Esophagus squamous epithelium (tissue), 5 donors: ENCODE measurements around the gene CDKN1B. TPM values are rescaled to one million over a fixed set of nuclear protein-coding genes. Genes with fewer than 3 reads are reported as not detected.

Experiments used
- DNase-seq: peaks from one replicate; lab custom pipeline; 2025; lab: John Stamatoyannopoulos, UW
- H3K27ac ChIP-seq, 4 donors: fragments of 200-600 bp; sonication (generic); one replicate each; pipeline ENCODE4 v1.5.1; 2016 to 2019; ENCODE audit warnings: mild to moderate bottlenecking in 1 of 4
- H3K27me3 ChIP-seq, 4 donors: fragments of 200-600 bp; sonication (generic); 1 replicate in 3 of 4; 2 replicates in 1 of 4; pipeline versions ENCODE4 v1.5.1 to v1.6.0; 2017 to 2021; ENCODE audit warnings: antibody characterized with exemption in 1 of 4
- H3K36me3 ChIP-seq, 3 donors: fragments of 200-600 bp; sonication (generic); one replicate each; pipeline ENCODE4 v1.5.1; 2016 to 2019
- H3K4me1 ChIP-seq, 3 donors: fragments of 200-600 bp; sonication (generic); one replicate each; pipeline ENCODE4 v1.5.1; 2017 to 2019
- H3K4me3 ChIP-seq, 4 donors: fragments of 200-600 bp; sonication (generic); 1 replicate in 3 of 4; 2 replicates in 1 of 4; pipeline ENCODE4 v1.5.1; 2016 to 2019; ENCODE audit warnings: mild to moderate bottlenecking in 2 of 4, moderate library complexity in 1 of 4
- H3K9me3 ChIP-seq, 3 donors: fragments of 200-600 bp; sonication (generic); one replicate each; pipeline ENCODE4 v1.5.1; 2016 to 2019
- CTCF ChIP-seq, 6 experiments: fragments of 450-650 bp in 4 of 6; fragments of 200-600 bp in 2 of 6; sonication (generic) in 2 of 6; IDR thresholded peaks; one replicate each; pipeline ENCODE4 v1.5.1; 2016 to 2019; ENCODE audit warnings: antibody characterized with exemption in 6 of 6, mild to moderate bottlenecking in 4 of 6, moderate library complexity in 4 of 6
- POLR2A ChIP-seq, 4 donors: fragments of 450-650 bp; IDR thresholded peaks; one replicate each; pipeline ENCODE4 v1.6.1; 2017; ENCODE audit warnings: antibody characterized with exemption in 4 of 4, mild to moderate bottlenecking in 4 of 4, moderate library complexity in 3 of 4
- WGBS, 2 donors: methylation state at CpG; one replicate each; pipeline ENCODE4 v1.1.5; 2018; 5-methylcytosine and 5-hydroxymethylcytosine counted together
- intact Hi-C: fragments of 100-400 bp; cut with DNase I; formaldehyde crosslinking; loops from one replicate; pipeline ENCODE4 v1.15.0; 2022
- small RNA-seq, 4 donors: library from RNA; depleted of rRNA; stranded (forward); fragments of <200 nt; gene quantifications; one replicate each; pipeline ENCODE3, GENCODE V24; 2016
- total RNA-seq, 4 donors: library from RNA; depleted of rRNA; stranded (reverse); fragments of >200 nt; gene quantifications; one replicate each; pipeline ENCODE4 v1.1.0, GENCODE V29; 2016
- donor health status: DM: yes; HTN: yes; CAD: no.

CDKN1B gene
- total RNA-seq, 4 donors from 2014 or later = 17.3 to 48.1 (median 30.5) TPM

- TF ChIP-seq POLR2A (IDR thresholded peaks at IDR 0.05) (no peak), CTCF (IDR thresholded peaks at IDR 0.05) (no peak)
- Histone ChIP-seq H3K9me3 (no peaks in the 10 kb centered on the region), H3K4me3 (no peak overlapping the region), H3K36me3 (no peaks in the 10 kb centered on the region), H3K27ac (no peak overlapping the region), H3K27me3 (no peaks in the 10 kb centered on the region), H3K4me1 (no peaks in the 10 kb centered on the region)
- no peak for DNase-seq
- intact Hi-C loops = no loop called here
- WGBS, 2 donors = 96 to 98% methylated on average over 6 of the region's 6 CpGs
Observed at GRCh38 chr12:12770262-12770661, 53.1 kb downstream of the CDKN1B start.

Small RNAs within 50 kb of the gene (small RNA-seq; reads per million reads assigned to genes)
- 0 reads per million in 4 donors for gene MIR613

Other genes with a start within 250 kb of the CDKN1B start
- gene DUSP16, start 154.5 kb upstream of the CDKN1B start, total RNA-seq = 10 to 100 TPM; 15.6 to 27.9 (median 16.5) TPM
- 10 to 100 TPM in 3 of 4 donors, 1 to 10 TPM in 1; 9.4 to 30.7 (median 17.3) TPM for gene CREBL2, start 105.5 kb upstream of the CDKN1B start, total RNA-seq
- under 1 TPM in 1 of 4 donors, not detected in 3; 0.40 TPM for gene GPR19, start 21.2 kb upstream of the CDKN1B start, total RNA-seq
- gene APOLD1, start 68.3 kb downstream of the CDKN1B start, total RNA-seq = 10 to 100 TPM in 1 of 4 donors, 1 to 10 TPM in 3; 2.5 to 14.1 (median 6.8) TPM
- gene DDX47, start 96.0 kb downstream of the CDKN1B start, total RNA-seq = 10 to 100 TPM; 40.6 to 67.9 (median 55.3) TPM
- gene GPRC5A, start 174.2 kb downstream of the CDKN1B start, total RNA-seq = 10 to 100 TPM in 1 of 4 donors, 1 to 10 TPM in 3; 3.9 to 18.5 (median 8.5) TPM
- gene GPRC5D, start 234.8 kb downstream of the CDKN1B start, total RNA-seq = under 1 TPM in 1 of 4 donors, not detected in 3; 0.95 TPM